Measurements from ENCODE around the gene KCNQ5.
"Not testable (repeated sequence)": the region's sequence is repeated elsewhere in the genome, so short reads cannot be mapped to it uniquely, and the experiment has no call there.

GRCh38 chr6:72984189-72984831 is 362.4 kb downstream of the KCNQ5 start:
- not testable (repeated sequence) for TF ChIP-seq POLR2AphosphoS5 (IDR thresholded peaks at IDR 0.05; ENCODE audit: borderline replicate concordance, low read depth, low read length); EZH2 (IDR thresholded peaks at IDR 0.05); FOXP2 (optimal IDR thresholded peaks at IDR 0.05; ENCODE audit: control extremely low read depth, extremely low read length, insufficient read depth)
